Left kidney (tissue), 2 donors: ENCODE results near the gene ENO1. TPM values are rescaled to one million over a fixed set of nuclear protein-coding genes. Genes with fewer than 3 reads are reported as not detected.

Source experiments
- DNase-seq: peaks from one replicate; pipeline ENCODE4 v3.0.0-alpha.2; 2013
- polyA plus RNA-seq: library from polyadenylated mRNA; unstranded; fragments of 120-200 nt; gene quantifications from one replicate; pipeline ENCODE4 v1.2.1, GENCODE V29; 2013; ENCODE audit not compliant: insufficient read length

The ENO1 gene
- polyA plus RNA-seq, 1 donor, result 873 TPM

- DNase-seq, result no peak
Measured at GRCh38 chr1:8813991-8814390, 64.5 kb downstream of the ENO1 start.

- no peak for DNase-seq
Measured at GRCh38 chr1:8813016-8813763, 65.3 kb downstream of the ENO1 start.

GRCh38 chr1:8812081-8812480, 66.4 kb downstream of the ENO1 start:
- DNase-seq, result no peak

Other genes with a start within 250 kb of the ENO1 start
- 163 TPM for gene RERE, start 61.0 kb downstream of the ENO1 start, polyA plus RNA-seq
- 0.12 TPM for gene CA6, start 67.2 kb upstream of the ENO1 start, polyA plus RNA-seq
- not detected for gene SLC2A7, start 147.7 kb upstream of the ENO1 start, polyA plus RNA-seq
- 0.88 TPM for gene SLC2A5, start 190.9 kb upstream of the ENO1 start, polyA plus RNA-seq